ENCODE data around the gene PCDH1. TPM values are rescaled to one million over a fixed set of nuclear protein-coding genes. Genes with fewer than 3 reads are reported as not detected.

PCDH1 gene
- polyA plus RNA-seq, 1 experiment, result 0.12 TPM

Other genes starting within 250 kb of the PCDH1 start
- 78.3 and 82.2 TPM in 2 replicates for gene HDAC3, start 241.6 kb downstream of the PCDH1 start, polyA plus RNA-seq (2011; rRNA removed)
- gene RELL2, start 241.4 kb downstream of the PCDH1 start, polyA plus RNA-seq (2011; rRNA removed), result 3.0 and 3.1 TPM in 2 replicates
- 28.1 and 30.2 TPM in 2 replicates for gene FCHSD1, start 227.0 kb downstream of the PCDH1 start, polyA plus RNA-seq (2011; rRNA removed)
- gene ARAP3, start 196.2 kb downstream of the PCDH1 start, polyA plus RNA-seq (2011; rRNA removed), result 3.5 and 4.9 TPM in 2 replicates
- 54.7 and 72.3 TPM in 2 replicates for gene DELE1, start 45.5 kb upstream of the PCDH1 start, polyA plus RNA-seq (2011; rRNA removed)
- not detected in 2 replicates for gene PCDH12, start 79.8 kb upstream of the PCDH1 start, polyA plus RNA-seq (2011; rRNA removed)
- gene RNF14, start 90.7 kb upstream of the PCDH1 start, polyA plus RNA-seq (2011; rRNA removed), result 38.1 and 39.0 TPM in 2 replicates
- gene GNPDA1, start 134.6 kb upstream of the PCDH1 start, polyA plus RNA-seq (2011; rRNA removed), result 26.3 and 33.8 TPM in 2 replicates
- 23.2 and 31.9 TPM in 2 replicates for gene NDFIP1, start 230.4 kb upstream of the PCDH1 start, polyA plus RNA-seq (2011; rRNA removed)

Measured in AG04450 (cell line).